CD14-positive monocyte (primary cell): ENCODE data around the gene CBY2. TPM values are rescaled to one million over a fixed set of nuclear protein-coding genes. Genes with fewer than 3 reads are reported as not detected.
A peak's percentile ranks its signal among the peaks of the same experiment; 100 is the strongest.

ENCODE experiments used
- DNase-seq, 3 donors: peaks; one replicate each; pipeline ENCODE4 v3.0.0-alpha.2; 2011 to 2022
- H2AFZ ChIP-seq: 2 replicates; pipeline ENCODE4 v1.6.0; 2012; ENCODE audit warnings: mild to moderate bottlenecking, low read depth, low read length, inconsistent platforms; ENCODE audit not compliant: insufficient read depth, poor library complexity, severe bottlenecking
- H3K27ac ChIP-seq, 2 donors: 1 replicate in 1 of 2; 2 replicates in 1 of 2; pipeline ENCODE4 v1.5.1; 2012 to 2013; ENCODE audit warnings: low read length in 2 of 2, control low read depth in 1 of 2, inconsistent platforms in 1 of 2, low read depth in 1 of 2, mild to moderate bottlenecking in 1 of 2
- H3K27me3 ChIP-seq, 2 donors: one replicate each; pipeline versions ENCODE4 v1.6.0 to v1.6.1; 2011 to 2013; ENCODE audit warnings: low read length in 2 of 2; ENCODE audit not compliant: control insufficient read depth in 2 of 2, insufficient read depth in 2 of 2
- H3K36me3 ChIP-seq, 2 donors: replicated peaks in 1 of 2; 1 replicate in 1 of 2; 2 replicates in 1 of 2; pipeline versions ENCODE4 v1.5.1 to v1.6.1; 2012 to 2013; ENCODE audit warnings: low read length in 2 of 2, control low read depth in 1 of 2, inconsistent platforms in 1 of 2, mild to moderate bottlenecking in 1 of 2; ENCODE audit not compliant: insufficient read depth in 2 of 2, control insufficient read depth in 1 of 2
- H3K4me1 ChIP-seq, 2 donors: 1 replicate in 1 of 2; 2 replicates in 1 of 2; pipeline versions ENCODE4 v1.5.1 to v1.6.1; 2012 to 2013; ENCODE audit warnings: low read length in 2 of 2, control low read depth in 1 of 2, inconsistent platforms in 1 of 2, mild to moderate bottlenecking in 1 of 2, moderate library complexity in 1 of 2; ENCODE audit not compliant: insufficient read depth in 2 of 2, control insufficient read depth in 1 of 2
- H3K4me2 ChIP-seq: replicated peaks from 2 replicates; pipeline ENCODE3; 2012; ENCODE audit warnings: low read length, moderate library complexity, mild to moderate bottlenecking; ENCODE audit not compliant: poor library complexity, severe bottlenecking; ENCODE audit errors: extremely low read depth
- H3K4me3 ChIP-seq, 3 experiments: fragments of 200-600 bp in 1 of 3; sonication (generic) in 1 of 3; replicated peaks in 1 of 3; 1 replicate in 2 of 3; 2 replicates in 1 of 3; pipeline ENCODE4 v1.5.1; 2011 to 2013; ENCODE audit warnings: low read length in 3 of 3, mild to moderate bottlenecking in 3 of 3, control low read depth in 2 of 3, low read depth in 2 of 3, inconsistent platforms in 1 of 3, moderate library complexity in 1 of 3
- H3K79me2 ChIP-seq: 2 replicates; pipeline ENCODE4 v1.6.0; 2012; ENCODE audit warnings: mild to moderate bottlenecking, control low read depth, inconsistent platforms, low read length, moderate library complexity; ENCODE audit not compliant: insufficient read depth
- H3K9ac ChIP-seq: 2 replicates; pipeline ENCODE4 v1.6.0; 2017; ENCODE audit warnings: low read length, mild to moderate bottlenecking; ENCODE audit not compliant: insufficient read depth, poor library complexity, severe bottlenecking
- H3K9me3 ChIP-seq, 2 donors: replicated peaks in 1 of 2; 1 replicate in 1 of 2; 2 replicates in 1 of 2; pipeline versions ENCODE4 v1.5.1 to v1.6.1; 2012 to 2013; ENCODE audit warnings: low read length in 2 of 2, control low read depth in 1 of 2; ENCODE audit not compliant: control insufficient read depth in 1 of 2, insufficient read depth in 1 of 2
- H4K20me1 ChIP-seq: 2 replicates; pipeline ENCODE4 v1.6.0; 2012; ENCODE audit warnings: mild to moderate bottlenecking, low read length, control low read depth, moderate library complexity; ENCODE audit not compliant: insufficient read depth
- H3K27ac Mint-ChIP-seq, 7 donors: one replicate each; pipeline ENCODE4 v1.8.0; 2020; ENCODE audit warnings: mild to moderate bottlenecking in 7 of 7, mixed read lengths in 7 of 7, moderate library complexity in 6 of 7, inconsistent platforms in 2 of 7
- H3K27me3 Mint-ChIP-seq, 3 donors: one replicate each; pipeline ENCODE4 v1.8.0; 2021 to 2022; ENCODE audit warnings: low read depth in 3 of 3, mild to moderate bottlenecking in 3 of 3, mixed read lengths in 3 of 3, moderate library complexity in 3 of 3, inconsistent platforms in 1 of 3
- H3K36me3 Mint-ChIP-seq, 2 donors: one replicate each; pipeline ENCODE4 v1.8.0; 2020; ENCODE audit warnings: mixed read lengths in 2 of 2, inconsistent platforms in 1 of 2, mild to moderate bottlenecking in 1 of 2
- H3K4me1 Mint-ChIP-seq: one replicate; pipeline ENCODE4 v1.8.0; 2020; ENCODE audit warnings: mild to moderate bottlenecking, mixed read lengths
- H3K4me3 Mint-ChIP-seq, 2 donors: one replicate each; pipeline ENCODE4 v1.8.0; 2020; ENCODE audit warnings: mild to moderate bottlenecking in 2 of 2, mixed read lengths in 2 of 2, moderate library complexity in 1 of 2
- H3K9me3 Mint-ChIP-seq, 7 donors: one replicate each; pipeline ENCODE4 v1.8.0; 2020 to 2022; ENCODE audit warnings: mixed read lengths in 7 of 7, mild to moderate bottlenecking in 6 of 7, moderate library complexity in 6 of 7, inconsistent platforms in 2 of 7
- WGBS: methylation state at CpG from one replicate; pipeline ENCODE4 v1.1.5; 2013; ENCODE audit warnings: missing lambda C conversion rate; ENCODE audit not compliant: insufficient coverage; 5-methylcytosine and 5-hydroxymethylcytosine counted together
- intact Hi-C, 2 donors: fragments of 100-400 bp; cut with micrococcal nuclease; formaldehyde crosslinking; loops; one replicate each; pipeline versions ENCODE4 v1.15.0 to v1.15.1; 2023
- polyA minus RNA-seq: library from RNA; depleted of rRNA, polyadenylated mRNA; stranded (reverse); fragments of >200 nt; gene quantifications from 2 replicates; pipeline ENCODE4 v1.2.3, GENCODE V29; 2012
- polyA plus RNA-seq, 3 donors: library from polyadenylated mRNA; depleted of rRNA in 1 of 3; unstranded in 2 of 3; stranded (reverse) in 1 of 3; fragments of 300-500 nt in 2 of 3; fragments of >200 nt in 1 of 3; fragmentation: Illumina TruSeq in 2 of 3; gene quantifications; 1 replicate in 2 of 3; 2 replicates in 1 of 3; pipeline ENCODE4 v1.2.3, GENCODE V29; 2012 to 2021
- total RNA-seq, 12 experiments: library from RNA in 1 of 12; stranded (reverse) in 1 of 12; fragments of 120-200 nt in 1 of 12; gene quantifications; one replicate each; pipeline ENCODE4 v1.2.4 and lab custom pipeline; 2013 to 2026; ENCODE audit warnings: mixed read lengths in 6 of 12, inconsistent platforms in 1 of 12
- TF ChIP-seq, protein P1 (sequence below): fragments of 200-600 bp; IDR thresholded peaks from one replicate; pipeline ENCODE4 v1.8.0; 2022; ENCODE audit warnings: antibody characterized with exemption, mild to moderate bottlenecking

CBY2 gene, protein sequence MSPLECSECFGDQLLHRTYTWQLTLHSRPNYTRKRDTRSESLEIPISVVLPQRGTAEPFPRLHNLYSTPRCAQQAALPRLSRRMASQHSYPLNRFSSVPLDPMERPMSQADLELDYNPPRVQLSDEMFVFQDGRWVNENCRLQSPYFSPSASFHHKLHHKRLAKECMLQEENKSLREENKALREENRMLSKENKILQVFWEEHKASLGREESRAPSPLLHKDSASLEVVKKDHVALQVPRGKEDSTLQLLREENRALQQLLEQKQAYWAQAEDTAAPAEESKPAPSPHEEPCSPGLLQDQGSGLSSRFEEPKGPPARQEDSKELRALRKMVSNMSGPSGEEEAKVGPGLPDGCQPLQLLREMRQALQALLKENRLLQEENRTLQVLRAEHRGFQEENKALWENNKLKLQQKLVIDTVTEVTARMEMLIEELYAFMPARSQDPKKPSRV
- total RNA-seq (2013): not detected
- polyA plus RNA-seq: not detected
- not detected in 2 replicates for polyA minus RNA-seq
- total RNA-seq (lab: John Stamatoyannopoulos, UW): 0 to 0.75 (median 0) reads per million in 11 experiments

DNA sequence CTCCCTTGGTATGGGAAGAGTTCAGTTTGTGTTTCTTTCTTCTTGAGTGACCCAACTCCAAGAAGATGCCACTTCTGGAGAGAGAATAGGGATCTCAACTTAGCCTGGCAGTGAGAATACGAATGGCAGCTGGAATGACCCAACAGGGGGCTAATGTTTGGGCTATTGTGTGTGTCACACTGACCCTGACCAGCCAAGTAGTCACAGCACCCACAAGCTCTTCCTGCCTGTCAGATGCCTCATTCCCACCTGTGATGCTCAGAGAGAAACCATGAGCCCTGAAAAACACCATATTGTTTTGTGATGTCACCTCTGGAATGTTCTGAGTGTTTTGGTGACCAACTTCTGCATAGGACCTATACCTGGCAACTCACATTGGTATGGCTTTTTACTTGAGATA lies at the start of gene CBY2:
Gene CBY2, plus strand, starts transcription at position 233 of the 400 bp plus-strand sequence. Its CDS starts 71 bp downstream, at position 304.
- Mint-ChIP-seq H3K4me3 (no peak within 1 kb of the TSS), H3K27ac (peak within 1 kb of the TSS in 1 of 7 donors; percentile 15), H3K27me3 (peaks cover 0 to 5% (median 3%) of the 10 kb centered on the region in 3 donors), H3K36me3 (no peaks in the 10 kb centered on the region), H3K9me3 (peaks cover 0 to 2% (median 0%) of the 10 kb centered on the region in 7 donors), H3K4me1 (peaks cover 11% of the 10 kb centered on the region)
- Histone ChIP-seq H4K20me1 (no peaks in the 10 kb centered on the region), H3K4me3 (no peak within 1 kb of the TSS), H3K27me3 (no peaks in the 10 kb centered on the region), H3K36me3 (no peaks in the 10 kb centered on the region), H3K4me2 (no peak within 1 kb of the TSS), H3K4me1 (peaks cover 3% of the 10 kb centered on the region in 2 donors), H2AFZ (no peak within 1 kb of the TSS), H3K27ac (no peak within 1 kb of the TSS), H3K79me2 (no peaks in the 10 kb centered on the region), H3K9me3 (no peaks in the 10 kb centered on the region), H3K9ac (no peak within 1 kb of the TSS)
- intact Hi-C loops: no loop called here
- TF ChIP-seq, protein P1, sequence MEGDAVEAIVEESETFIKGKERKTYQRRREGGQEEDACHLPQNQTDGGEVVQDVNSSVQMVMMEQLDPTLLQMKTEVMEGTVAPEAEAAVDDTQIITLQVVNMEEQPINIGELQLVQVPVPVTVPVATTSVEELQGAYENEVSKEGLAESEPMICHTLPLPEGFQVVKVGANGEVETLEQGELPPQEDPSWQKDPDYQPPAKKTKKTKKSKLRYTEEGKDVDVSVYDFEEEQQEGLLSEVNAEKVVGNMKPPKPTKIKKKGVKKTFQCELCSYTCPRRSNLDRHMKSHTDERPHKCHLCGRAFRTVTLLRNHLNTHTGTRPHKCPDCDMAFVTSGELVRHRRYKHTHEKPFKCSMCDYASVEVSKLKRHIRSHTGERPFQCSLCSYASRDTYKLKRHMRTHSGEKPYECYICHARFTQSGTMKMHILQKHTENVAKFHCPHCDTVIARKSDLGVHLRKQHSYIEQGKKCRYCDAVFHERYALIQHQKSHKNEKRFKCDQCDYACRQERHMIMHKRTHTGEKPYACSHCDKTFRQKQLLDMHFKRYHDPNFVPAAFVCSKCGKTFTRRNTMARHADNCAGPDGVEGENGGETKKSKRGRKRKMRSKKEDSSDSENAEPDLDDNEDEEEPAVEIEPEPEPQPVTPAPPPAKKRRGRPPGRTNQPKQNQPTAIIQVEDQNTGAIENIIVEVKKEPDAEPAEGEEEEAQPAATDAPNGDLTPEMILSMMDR: no peak
- no CpG with 5 or more reads among the region's 1 CpG for WGBS
- no peak for DNase-seq

DNA sequence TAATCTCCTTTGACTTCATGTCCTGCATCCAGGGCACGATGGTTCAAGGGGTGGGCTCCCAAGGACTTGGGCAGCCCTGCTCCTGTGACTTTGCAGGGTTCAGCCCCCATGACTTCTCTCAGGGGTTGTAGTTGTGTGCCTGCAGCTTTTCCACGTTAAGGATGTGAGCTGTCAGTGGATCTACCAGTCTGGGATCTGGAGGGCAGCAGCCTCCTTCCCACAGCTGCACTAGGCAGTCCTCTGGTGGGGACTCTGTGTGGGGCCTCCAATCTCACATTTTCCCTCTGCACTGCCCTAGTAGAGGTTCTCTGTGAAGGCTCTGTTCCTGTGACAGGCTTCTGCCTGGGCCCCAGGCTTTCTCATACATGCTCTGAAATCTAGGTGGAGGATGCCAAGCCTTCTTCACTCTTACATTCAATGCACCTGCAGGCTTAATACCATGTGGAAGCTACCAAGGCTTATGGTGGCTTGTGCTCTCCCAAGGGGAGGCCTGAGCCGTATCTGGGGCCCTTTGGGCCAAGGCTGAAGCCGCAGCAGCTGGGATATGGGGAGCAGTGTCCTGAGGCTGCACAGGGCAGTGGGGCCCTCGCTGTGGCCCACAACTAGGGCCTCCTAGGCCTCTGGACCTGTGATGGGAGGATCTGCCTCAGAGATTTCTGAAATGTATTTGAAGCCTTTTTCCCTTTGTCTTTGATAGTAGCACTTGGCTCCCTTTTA lies 47.3 kb upstream of the CBY2 start:
- peaks cover 1 to 3% (median 3%) of the 10 kb centered on the region in 3 donors for H3K27me3 Mint-ChIP-seq
- no peaks in the 10 kb centered on the region for H4K20me1 ChIP-seq
- intact Hi-C loops: no loop called here
- no peak overlapping the region for H2AFZ ChIP-seq
- no peak overlapping the region for H3K4me3 ChIP-seq
- no peaks in the 10 kb centered on the region for H3K36me3 ChIP-seq
- TF ChIP-seq, protein P1: no peak
- no peak overlapping the region for H3K4me2 ChIP-seq
- no peaks in the 10 kb centered on the region for H3K4me1 Mint-ChIP-seq
- no peak overlapping the region for H3K9ac ChIP-seq
- H3K4me3 Mint-ChIP-seq: no peak overlapping the region
- peaks cover 0 to 7% (median 0%) of the 10 kb centered on the region in 7 donors for H3K9me3 Mint-ChIP-seq
- no peaks in the 10 kb centered on the region for H3K27me3 ChIP-seq
- no peak for DNase-seq
- H3K79me2 ChIP-seq: no peaks in the 10 kb centered on the region
- WGBS: 100% methylated on average over 4 of the region's 5 CpGs
- no peak overlapping the region for H3K27ac Mint-ChIP-seq
- H3K27ac ChIP-seq: no peak overlapping the region
- no peaks in the 10 kb centered on the region for H3K4me1 ChIP-seq
- no peaks in the 10 kb centered on the region for H3K36me3 Mint-ChIP-seq
- H3K9me3 ChIP-seq: no peaks in the 10 kb centered on the region
